WTC11 (cell line): ENCODE data around the gene MAP1B. TPM values are rescaled to one million over a fixed set of nuclear protein-coding genes. Genes with fewer than 3 reads are reported as not detected.
A peak's percentile ranks its signal among the peaks of the same experiment; 100 is the strongest.

Source experiments
- ATAC-seq: fragments of 200-7000 bp; cut with Tn5 transposase; 2 replicates; pipeline ENCODE4 v1.10.0; 2021; ENCODE audit warnings: mild to moderate bottlenecking, moderate library complexity
- CTCF ChIA-PET: fragments of 300-600 bp; sonication (Branson Sonifier 250); formaldehyde crosslinking; loops from one replicate; lab custom pipeline; 2021; ENCODE audit warnings: antibody characterized with exemption; lab: Charles Lee
- POLR2A ChIA-PET: fragments of 350-600 bp; sonication (Branson Sonifier 250); formaldehyde crosslinking; loops from one replicate; lab custom pipeline; 2021; ENCODE audit warnings: antibody characterized with exemption; lab: Charles Lee
- DNase-seq: peaks from one replicate; pipeline ENCODE4 v3.0.0; 2021; ENCODE audit warnings: low spot score
- H3K27ac Mint-ChIP-seq: 2 replicates; pipeline ENCODE4 v1.8.0; 2021; ENCODE audit warnings: mixed read lengths
- H3K27me3 Mint-ChIP-seq: 2 replicates; pipeline ENCODE4 v1.8.0; 2021; ENCODE audit warnings: low read depth, mild to moderate bottlenecking, moderate library complexity, mixed read lengths
- H3K36me3 Mint-ChIP-seq: 2 replicates; pipeline ENCODE4 v1.8.0; 2021; ENCODE audit warnings: mixed read lengths
- H3K4me1 Mint-ChIP-seq: 2 replicates; pipeline ENCODE4 v1.8.0; 2022; ENCODE audit warnings: mixed read lengths
- H3K4me3 Mint-ChIP-seq: 2 replicates; pipeline ENCODE4 v1.8.0; 2021; ENCODE audit warnings: mild to moderate bottlenecking, moderate library complexity, mixed read lengths
- H3K9me3 Mint-ChIP-seq: 2 replicates; pipeline ENCODE4 v1.8.0; 2021; ENCODE audit warnings: mixed read lengths
- GTF2I ChIP-seq: fragments of 250-450 bp; sonication (Bioruptor Pico); conservative IDR thresholded peaks from 2 replicates; pipeline ENCODE4 v1.4.0; 2021; ENCODE audit warnings: mild to moderate bottlenecking
- NFATC4 ChIP-seq: fragments of 250-450 bp; sonication (Bioruptor Pico); IDR thresholded peaks from 2 replicates; pipeline ENCODE4 v1.9.0; 2021; ENCODE audit warnings: mild to moderate bottlenecking
- NFE2L1 ChIP-seq: sonication (generic); formaldehyde crosslinking; IDR thresholded peaks from 2 replicates; pipeline ENCODE4 v1.8.1; 2023; ENCODE audit warnings: missing genetic modification reagents
- SP1 ChIP-seq: sonication (generic); formaldehyde crosslinking; conservative IDR thresholded peaks from 2 replicates; pipeline ENCODE4 v1.8.1; 2022; ENCODE audit warnings: missing genetic modification reagents
- TEAD1 ChIP-seq: sonication (generic); formaldehyde crosslinking; IDR thresholded peaks from 2 replicates; pipeline ENCODE4 v1.8.0; 2022; ENCODE audit warnings: mild to moderate bottlenecking, missing genetic modification reagents
- TP53 ChIP-seq: sonication (generic); formaldehyde crosslinking; IDR thresholded peaks from 2 replicates; pipeline ENCODE4 v1.8.1; 2023; ENCODE audit warnings: mild to moderate bottlenecking, missing genetic modification reagents
- ZBTB21 ChIP-seq: sonication (generic); formaldehyde crosslinking; IDR thresholded peaks from 2 replicates; pipeline ENCODE4 v1.8.1; 2023; ENCODE audit warnings: mild to moderate bottlenecking, missing genetic modification reagents, borderline replicate concordance
- ZNF263 ChIP-seq: sonication (generic); formaldehyde crosslinking; IDR thresholded peaks from 2 replicates; pipeline ENCODE4 v1.8.1; 2022; ENCODE audit warnings: low read depth, mild to moderate bottlenecking, moderate library complexity, missing genetic modification reagents
- total RNA-seq: library from RNA; stranded (reverse); gene quantifications from 3 replicates; pipeline ENCODE4 v1.2.3, GENCODE V29; 2021
- TF ChIP-seq, protein P1 (sequence below): sonication (generic); formaldehyde crosslinking; IDR thresholded peaks from 2 replicates; pipeline ENCODE4 v1.8.1; 2022; ENCODE audit warnings: mild to moderate bottlenecking, moderate library complexity, missing genetic modification reagents
- TF ChIP-seq, protein P2 (sequence below): sonication (generic); formaldehyde crosslinking; IDR thresholded peaks from 2 replicates; pipeline ENCODE4 v1.8.0; 2022; ENCODE audit warnings: missing genetic modification reagents
- TF ChIP-seq, protein P3 (sequence below): sonication (generic); formaldehyde crosslinking; IDR thresholded peaks from 2 replicates; pipeline ENCODE4 v1.8.0; 2023; ENCODE audit warnings: missing genetic modification reagents
- TF ChIP-seq, protein P4 (sequence below): fragments of 250-450 bp; sonication (Bioruptor Pico); IDR thresholded peaks from 2 replicates; pipeline ENCODE4 v1.9.0; 2021; ENCODE audit warnings: moderate library complexity, mild to moderate bottlenecking, inconsistent platforms, borderline replicate concordance
- TF ChIP-seq, protein P5 (sequence below): sonication (generic); formaldehyde crosslinking; IDR thresholded peaks from 2 replicates; pipeline ENCODE4 v1.8.1; 2023; ENCODE audit warnings: mild to moderate bottlenecking, missing genetic modification reagents, moderate library complexity
- TF ChIP-seq, protein P6 (sequence below): sonication (generic); formaldehyde crosslinking; IDR thresholded peaks from 2 replicates; pipeline ENCODE4 v1.8.0; 2022; ENCODE audit warnings: mild to moderate bottlenecking, missing genetic modification reagents

Gene MAP1B
- total RNA-seq, 1 experiment from 2014 or later: 95.0 TPM

DNA sequence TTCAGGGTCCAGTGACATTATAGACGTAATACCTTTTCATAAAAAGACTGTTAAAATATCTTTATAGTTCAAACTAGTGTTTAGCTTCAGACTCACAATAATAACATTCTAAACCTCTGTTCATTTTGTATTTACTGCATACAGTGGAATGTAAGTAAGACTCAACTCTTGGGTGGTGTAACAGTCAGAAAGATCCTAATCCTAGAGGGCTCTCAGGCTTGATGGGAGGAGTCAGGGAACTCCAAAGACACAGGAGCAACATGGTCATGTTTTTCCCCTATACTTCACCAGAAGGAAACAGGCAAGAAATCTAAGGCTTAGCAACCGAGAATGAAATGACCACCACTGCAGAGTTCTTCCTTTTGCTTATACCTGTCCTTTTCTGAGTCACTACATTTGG lies 130.1 kb downstream of the MAP1B start:
- Mint-ChIP-seq H3K4me3 (no peak overlapping the region), H3K27me3 (no peaks in the 10 kb centered on the region), H3K9me3 (no peaks in the 10 kb centered on the region), H3K36me3 (peaks cover 15% of the 10 kb centered on the region), H3K27ac (peak overlapping the region; percentile 85; the same call in 1 of the 2 replicates), H3K4me1 (peaks cover 83% of the 10 kb centered on the region)
- TF ChIP-seq, protein P1, sequence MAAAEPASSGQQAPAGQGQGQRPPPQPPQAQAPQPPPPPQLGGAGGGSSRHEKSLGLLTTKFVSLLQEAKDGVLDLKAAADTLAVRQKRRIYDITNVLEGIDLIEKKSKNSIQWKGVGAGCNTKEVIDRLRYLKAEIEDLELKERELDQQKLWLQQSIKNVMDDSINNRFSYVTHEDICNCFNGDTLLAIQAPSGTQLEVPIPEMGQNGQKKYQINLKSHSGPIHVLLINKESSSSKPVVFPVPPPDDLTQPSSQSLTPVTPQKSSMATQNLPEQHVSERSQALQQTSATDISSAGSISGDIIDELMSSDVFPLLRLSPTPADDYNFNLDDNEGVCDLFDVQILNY: no peak
- TF ChIP-seq ZBTB21 (CRISPR knock-in tag): no peak
- TF ChIP-seq NFATC4 (CRISPR knock-in tag): no peak
- CTCF ChIA-PET: no interaction called here
- POLR2A ChIA-PET: interaction anchor here (0.6 kb wide), 1 partner anchor 566 kb away, joined by 3 read pairs; no protein-coding TSS in a partner anchor
- DNase-seq (no peak), ATAC-seq (no peak)

DNA sequence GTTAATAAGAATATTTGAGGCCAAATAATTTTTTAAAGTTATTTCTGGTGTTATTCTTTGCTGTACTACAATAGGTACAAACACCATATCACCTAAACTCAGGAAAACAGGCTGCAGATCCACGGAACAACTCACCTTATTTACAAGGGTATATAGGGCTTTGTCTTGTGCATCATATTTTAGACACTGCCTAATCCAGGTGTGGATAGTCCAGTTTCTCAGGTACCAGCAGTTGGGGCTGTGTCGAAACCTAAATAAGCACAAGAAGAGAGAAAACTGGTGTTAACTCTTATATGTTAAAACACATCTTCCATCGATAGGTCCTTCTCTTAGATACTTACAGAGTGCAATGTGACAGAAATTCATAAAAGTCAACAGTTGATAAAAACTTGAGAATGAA lies 130.6 kb downstream of the MAP1B start:
- ATAC-seq (no peak), DNase-seq (no peak)
- H3K27me3 Mint-ChIP-seq: no peaks in the 10 kb centered on the region
- TF ChIP-seq, protein P2, sequence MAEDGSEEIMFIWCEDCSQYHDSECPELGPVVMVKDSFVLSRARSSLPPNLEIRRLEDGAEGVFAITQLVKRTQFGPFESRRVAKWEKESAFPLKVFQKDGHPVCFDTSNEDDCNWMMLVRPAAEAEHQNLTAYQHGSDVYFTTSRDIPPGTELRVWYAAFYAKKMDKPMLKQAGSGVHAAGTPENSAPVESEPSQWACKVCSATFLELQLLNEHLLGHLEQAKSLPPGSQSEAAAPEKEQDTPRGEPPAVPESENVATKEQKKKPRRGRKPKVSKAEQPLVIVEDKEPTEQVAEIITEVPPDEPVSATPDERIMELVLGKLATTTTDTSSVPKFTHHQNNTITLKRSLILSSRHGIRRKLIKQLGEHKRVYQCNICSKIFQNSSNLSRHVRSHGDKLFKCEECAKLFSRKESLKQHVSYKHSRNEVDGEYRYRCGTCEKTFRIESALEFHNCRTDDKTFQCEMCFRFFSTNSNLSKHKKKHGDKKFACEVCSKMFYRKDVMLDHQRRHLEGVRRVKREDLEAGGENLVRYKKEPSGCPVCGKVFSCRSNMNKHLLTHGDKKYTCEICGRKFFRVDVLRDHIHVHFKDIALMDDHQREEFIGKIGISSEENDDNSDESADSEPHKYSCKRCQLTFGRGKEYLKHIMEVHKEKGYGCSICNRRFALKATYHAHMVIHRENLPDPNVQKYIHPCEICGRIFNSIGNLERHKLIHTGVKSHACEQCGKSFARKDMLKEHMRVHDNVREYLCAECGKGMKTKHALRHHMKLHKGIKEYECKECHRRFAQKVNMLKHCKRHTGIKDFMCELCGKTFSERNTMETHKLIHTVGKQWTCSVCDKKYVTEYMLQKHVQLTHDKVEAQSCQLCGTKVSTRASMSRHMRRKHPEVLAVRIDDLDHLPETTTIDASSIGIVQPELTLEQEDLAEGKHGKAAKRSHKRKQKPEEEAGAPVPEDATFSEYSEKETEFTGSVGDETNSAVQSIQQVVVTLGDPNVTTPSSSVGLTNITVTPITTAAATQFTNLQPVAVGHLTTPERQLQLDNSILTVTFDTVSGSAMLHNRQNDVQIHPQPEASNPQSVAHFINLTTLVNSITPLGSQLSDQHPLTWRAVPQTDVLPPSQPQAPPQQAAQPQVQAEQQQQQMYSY: no peak
- no peaks in the 10 kb centered on the region for H3K9me3 Mint-ChIP-seq
- no peak overlapping the region; the same call in 1 of the 2 replicates for H3K4me3 Mint-ChIP-seq
- CTCF ChIA-PET: interaction anchor here (1.2 kb wide), 1 partner anchor 31 kb away, joined by 3 read pairs; no protein-coding TSS in a partner anchor
- POLR2A ChIA-PET: interaction anchor here (0.6 kb wide), 1 partner anchor 566 kb away, joined by 3 read pairs; no protein-coding TSS in a partner anchor
- peak overlapping the region; percentile 99 for H3K27ac Mint-ChIP-seq
- H3K4me1 Mint-ChIP-seq: peaks cover 82% of the 10 kb centered on the region
- peaks cover 12% of the 10 kb centered on the region for H3K36me3 Mint-ChIP-seq

DNA sequence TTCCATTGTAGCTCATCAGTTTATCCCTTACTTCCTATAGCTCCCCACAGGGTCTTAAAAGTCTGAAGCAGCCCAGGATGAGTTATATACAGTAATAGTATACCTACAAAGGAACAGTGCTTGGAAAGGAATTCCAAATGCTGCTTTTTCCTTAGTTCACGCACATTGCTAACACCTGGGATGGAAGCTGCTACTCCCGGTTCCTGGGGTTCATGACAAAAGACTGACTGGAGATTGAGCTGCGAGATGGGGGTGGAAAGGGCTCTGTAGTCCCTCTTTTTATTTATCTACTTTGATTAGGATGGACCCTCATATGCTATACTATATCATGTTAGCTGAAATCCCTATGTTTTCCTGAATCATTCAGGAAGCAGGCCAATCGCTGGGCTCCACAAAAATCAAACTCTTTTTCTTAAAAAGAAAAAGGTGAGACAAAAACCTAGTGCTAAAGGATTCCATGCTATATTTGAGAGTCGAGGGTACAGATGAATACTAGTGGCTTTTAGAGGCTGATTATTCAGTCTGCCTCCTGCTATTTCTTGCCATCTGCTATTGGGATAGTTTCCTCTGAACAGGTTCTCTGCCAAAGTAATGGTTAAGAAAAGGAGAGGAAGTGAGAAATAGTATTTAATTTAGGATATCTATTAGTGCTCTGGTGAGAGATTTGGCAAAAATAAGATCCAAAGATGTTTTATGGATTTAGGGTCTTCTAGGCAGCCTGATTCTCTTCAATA lies 131.6 kb downstream of the MAP1B start:
- CTCF ChIA-PET: interaction anchor here (1.2 to 1.3 kb wide), 2 partner anchors 30 to 41 kb away, joined by 3 read pairs; no protein-coding TSS in a partner anchor
- Mint-ChIP-seq H3K27ac (peak overlapping the region; percentile 99), H3K27me3 (no peaks in the 10 kb centered on the region), H3K36me3 (peaks cover 9% of the 10 kb centered on the region), H3K9me3 (no peaks in the 10 kb centered on the region), H3K4me3 (peak overlapping the region; percentile 40), H3K4me1 (peaks cover 89% of the 10 kb centered on the region)
- TF ChIP-seq TEAD1 (CRISPR knock-in tag) (0 out of 2 replicates have a peak, but pooled peaks have one; percentile 33), GTF2I (no peak), TP53 (CRISPR knock-in tag) (no peak), NFE2L1 (CRISPR knock-in tag) (no peak), SP1 (0 out of 2 replicates have a peak, but pooled peaks have one; percentile 40), ZNF263 (CRISPR knock-in tag) (no peak)
- TF ChIP-seq, protein P3, sequence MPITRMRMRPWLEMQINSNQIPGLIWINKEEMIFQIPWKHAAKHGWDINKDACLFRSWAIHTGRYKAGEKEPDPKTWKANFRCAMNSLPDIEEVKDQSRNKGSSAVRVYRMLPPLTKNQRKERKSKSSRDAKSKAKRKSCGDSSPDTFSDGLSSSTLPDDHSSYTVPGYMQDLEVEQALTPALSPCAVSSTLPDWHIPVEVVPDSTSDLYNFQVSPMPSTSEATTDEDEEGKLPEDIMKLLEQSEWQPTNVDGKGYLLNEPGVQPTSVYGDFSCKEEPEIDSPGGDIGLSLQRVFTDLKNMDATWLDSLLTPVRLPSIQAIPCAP: no peak
- TF ChIP-seq, protein P4, sequence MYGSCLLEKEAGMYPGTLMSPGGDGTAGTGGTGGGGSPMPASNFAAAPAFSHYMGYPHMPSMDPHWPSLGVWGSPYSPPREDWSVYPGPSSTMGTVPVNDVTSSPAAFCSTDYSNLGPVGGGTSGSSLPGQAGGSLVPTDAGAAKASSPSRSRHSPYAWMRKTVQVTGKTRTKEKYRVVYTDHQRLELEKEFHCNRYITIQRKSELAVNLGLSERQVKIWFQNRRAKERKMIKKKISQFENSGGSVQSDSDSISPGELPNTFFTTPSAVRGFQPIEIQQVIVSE (CRISPR knock-in tag): no peak
- TF ChIP-seq, protein P5, sequence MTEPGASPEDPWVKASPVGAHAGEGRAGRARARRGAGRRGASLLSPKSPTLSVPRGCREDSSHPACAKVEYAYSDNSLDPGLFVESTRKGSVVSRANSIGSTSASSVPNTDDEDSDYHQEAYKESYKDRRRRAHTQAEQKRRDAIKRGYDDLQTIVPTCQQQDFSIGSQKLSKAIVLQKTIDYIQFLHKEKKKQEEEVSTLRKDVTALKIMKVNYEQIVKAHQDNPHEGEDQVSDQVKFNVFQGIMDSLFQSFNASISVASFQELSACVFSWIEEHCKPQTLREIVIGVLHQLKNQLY (CRISPR knock-in tag): no peak
- TF ChIP-seq, protein P6, sequence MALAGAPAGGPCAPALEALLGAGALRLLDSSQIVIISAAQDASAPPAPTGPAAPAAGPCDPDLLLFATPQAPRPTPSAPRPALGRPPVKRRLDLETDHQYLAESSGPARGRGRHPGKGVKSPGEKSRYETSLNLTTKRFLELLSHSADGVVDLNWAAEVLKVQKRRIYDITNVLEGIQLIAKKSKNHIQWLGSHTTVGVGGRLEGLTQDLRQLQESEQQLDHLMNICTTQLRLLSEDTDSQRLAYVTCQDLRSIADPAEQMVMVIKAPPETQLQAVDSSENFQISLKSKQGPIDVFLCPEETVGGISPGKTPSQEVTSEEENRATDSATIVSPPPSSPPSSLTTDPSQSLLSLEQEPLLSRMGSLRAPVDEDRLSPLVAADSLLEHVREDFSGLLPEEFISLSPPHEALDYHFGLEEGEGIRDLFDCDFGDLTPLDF (CRISPR knock-in tag): no peak
- DNase-seq (peak; percentile 19), ATAC-seq (peak; percentile 81)
- POLR2A ChIA-PET: interaction anchor here (0.5 to 1.1 kb wide), 2 partner anchors 10 to 28 kb away, joined by 3 read pairs; no protein-coding TSS in a partner anchor
